Testis (tissue), 2 donors: ENCODE results near the gene RASAL1.

Experiments
- POLR2A ChIP-seq: fragments of 450-650 bp; IDR thresholded peaks from one replicate; pipeline ENCODE4 v1.6.1; 2017; ENCODE audit warnings: antibody characterized with exemption, mild to moderate bottlenecking, moderate library complexity
- TF ChIP-seq, protein P1 (sequence below), 3 experiments: fragments of 450-650 bp in 2 of 3; fragments of 200-600 bp in 1 of 3; sonication (generic) in 1 of 3; IDR thresholded peaks; one replicate each; pipeline ENCODE4 v1.5.1; 2016 to 2019; ENCODE audit warnings: antibody characterized with exemption in 3 of 3, mild to moderate bottlenecking in 2 of 3, moderate library complexity in 1 of 3

DNA sequence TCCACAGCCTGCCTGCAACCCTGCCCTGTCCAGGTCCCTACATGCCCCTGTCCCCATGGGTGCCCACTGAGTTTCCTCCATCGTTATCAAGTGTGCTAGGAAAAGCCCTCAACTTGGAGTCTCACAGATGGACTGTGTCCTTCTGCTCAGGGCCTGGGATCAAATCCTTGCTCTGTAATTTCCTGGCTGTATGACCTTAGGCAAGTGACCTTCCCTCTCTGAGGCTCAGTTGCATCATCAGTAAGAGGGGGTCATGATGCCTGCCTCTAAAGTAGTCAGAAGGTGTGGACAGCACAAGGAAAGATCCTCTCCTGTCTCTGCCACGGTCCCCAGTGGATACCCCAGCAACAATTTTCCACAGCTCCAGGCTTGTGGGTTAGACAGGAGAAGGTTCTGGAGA, 22.2 kb downstream of the RASAL1 start:
- TF ChIP-seq, protein P1, sequence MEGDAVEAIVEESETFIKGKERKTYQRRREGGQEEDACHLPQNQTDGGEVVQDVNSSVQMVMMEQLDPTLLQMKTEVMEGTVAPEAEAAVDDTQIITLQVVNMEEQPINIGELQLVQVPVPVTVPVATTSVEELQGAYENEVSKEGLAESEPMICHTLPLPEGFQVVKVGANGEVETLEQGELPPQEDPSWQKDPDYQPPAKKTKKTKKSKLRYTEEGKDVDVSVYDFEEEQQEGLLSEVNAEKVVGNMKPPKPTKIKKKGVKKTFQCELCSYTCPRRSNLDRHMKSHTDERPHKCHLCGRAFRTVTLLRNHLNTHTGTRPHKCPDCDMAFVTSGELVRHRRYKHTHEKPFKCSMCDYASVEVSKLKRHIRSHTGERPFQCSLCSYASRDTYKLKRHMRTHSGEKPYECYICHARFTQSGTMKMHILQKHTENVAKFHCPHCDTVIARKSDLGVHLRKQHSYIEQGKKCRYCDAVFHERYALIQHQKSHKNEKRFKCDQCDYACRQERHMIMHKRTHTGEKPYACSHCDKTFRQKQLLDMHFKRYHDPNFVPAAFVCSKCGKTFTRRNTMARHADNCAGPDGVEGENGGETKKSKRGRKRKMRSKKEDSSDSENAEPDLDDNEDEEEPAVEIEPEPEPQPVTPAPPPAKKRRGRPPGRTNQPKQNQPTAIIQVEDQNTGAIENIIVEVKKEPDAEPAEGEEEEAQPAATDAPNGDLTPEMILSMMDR (IDR thresholded peaks at IDR 0.05) = no peak
- no peak for TF ChIP-seq POLR2A
